ENCODE data around the gene APC2.

Gene APC2

DNA sequence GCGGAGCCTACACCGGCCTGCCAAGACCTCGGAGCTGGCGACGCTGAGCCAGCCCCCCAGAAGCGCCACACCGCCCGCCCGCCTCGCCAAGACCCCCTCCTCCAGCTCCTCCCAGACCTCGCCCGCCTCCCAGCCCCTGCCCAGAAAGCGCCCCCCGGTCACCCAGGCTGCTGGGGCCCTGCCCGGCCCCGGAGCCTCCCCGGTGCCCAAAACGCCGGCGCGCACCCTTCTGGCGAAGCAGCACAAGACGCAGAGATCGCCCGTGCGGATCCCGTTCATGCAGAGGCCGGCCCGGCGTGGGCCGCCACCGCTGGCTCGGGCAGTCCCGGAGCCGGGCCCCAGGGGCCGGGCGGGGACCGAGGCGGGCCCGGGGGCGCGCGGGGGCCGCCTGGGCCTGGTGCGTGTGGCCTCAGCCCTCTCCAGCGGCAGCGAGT is 18.9 kb downstream of the APC2 start:
- H3K27ac ChIP-seq (ENCODE audit: low read depth, low read length), result no peak overlapping the region
- H3K27me3 ChIP-seq (ENCODE audit: control insufficient read depth, low read length), result peaks cover 39% of the 10 kb centered on the region
- TF ChIP-seq EZH2phosphoT487 (IDR thresholded peaks at IDR 0.05; ENCODE audit: borderline replicate concordance, low read length), result peak; percentile 78; the same call in 1 of the 2 replicates
- TF ChIP-seq, protein P1, sequence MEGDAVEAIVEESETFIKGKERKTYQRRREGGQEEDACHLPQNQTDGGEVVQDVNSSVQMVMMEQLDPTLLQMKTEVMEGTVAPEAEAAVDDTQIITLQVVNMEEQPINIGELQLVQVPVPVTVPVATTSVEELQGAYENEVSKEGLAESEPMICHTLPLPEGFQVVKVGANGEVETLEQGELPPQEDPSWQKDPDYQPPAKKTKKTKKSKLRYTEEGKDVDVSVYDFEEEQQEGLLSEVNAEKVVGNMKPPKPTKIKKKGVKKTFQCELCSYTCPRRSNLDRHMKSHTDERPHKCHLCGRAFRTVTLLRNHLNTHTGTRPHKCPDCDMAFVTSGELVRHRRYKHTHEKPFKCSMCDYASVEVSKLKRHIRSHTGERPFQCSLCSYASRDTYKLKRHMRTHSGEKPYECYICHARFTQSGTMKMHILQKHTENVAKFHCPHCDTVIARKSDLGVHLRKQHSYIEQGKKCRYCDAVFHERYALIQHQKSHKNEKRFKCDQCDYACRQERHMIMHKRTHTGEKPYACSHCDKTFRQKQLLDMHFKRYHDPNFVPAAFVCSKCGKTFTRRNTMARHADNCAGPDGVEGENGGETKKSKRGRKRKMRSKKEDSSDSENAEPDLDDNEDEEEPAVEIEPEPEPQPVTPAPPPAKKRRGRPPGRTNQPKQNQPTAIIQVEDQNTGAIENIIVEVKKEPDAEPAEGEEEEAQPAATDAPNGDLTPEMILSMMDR (IDR thresholded peaks at IDR 0.05; ENCODE audit: low read depth, low read length, poor library complexity, severe bottlenecking), result no peak
- H3K4me3 ChIP-seq (ENCODE audit: low read length), result no peak overlapping the region
- H3K4me1 ChIP-seq (ENCODE audit: control insufficient read depth, low read length), result peaks cover 23% of the 10 kb centered on the region
- H3K9me2 ChIP-seq (replicated peaks; ENCODE audit: control insufficient read depth, low read length), result no peaks in the 10 kb centered on the region
- H3K9me3 ChIP-seq (ENCODE audit: control insufficient read depth, insufficient read depth, low read length), result no peaks in the 10 kb centered on the region
- H3K36me3 ChIP-seq (ENCODE audit: control insufficient read depth, low read length), result no peaks in the 10 kb centered on the region
- H4K20me1 ChIP-seq (ENCODE audit: control insufficient read depth, insufficient read depth, low read depth, low read length), result peaks cover 19% of the 10 kb centered on the region; the same call in 1 of the 2 replicates
- H3F3A ChIP-seq (ENCODE audit: control insufficient read depth, insufficient read depth), result 0 out of 2 replicates have a peak, but pooled peaks cover 4% of the 10 kb centered on the region
- H3K79me2 ChIP-seq (ENCODE audit: control insufficient read depth, low read length), result no peaks in the 10 kb centered on the region
- H3K4me2 ChIP-seq (ENCODE audit: low read length), result no peak overlapping the region

DNA sequence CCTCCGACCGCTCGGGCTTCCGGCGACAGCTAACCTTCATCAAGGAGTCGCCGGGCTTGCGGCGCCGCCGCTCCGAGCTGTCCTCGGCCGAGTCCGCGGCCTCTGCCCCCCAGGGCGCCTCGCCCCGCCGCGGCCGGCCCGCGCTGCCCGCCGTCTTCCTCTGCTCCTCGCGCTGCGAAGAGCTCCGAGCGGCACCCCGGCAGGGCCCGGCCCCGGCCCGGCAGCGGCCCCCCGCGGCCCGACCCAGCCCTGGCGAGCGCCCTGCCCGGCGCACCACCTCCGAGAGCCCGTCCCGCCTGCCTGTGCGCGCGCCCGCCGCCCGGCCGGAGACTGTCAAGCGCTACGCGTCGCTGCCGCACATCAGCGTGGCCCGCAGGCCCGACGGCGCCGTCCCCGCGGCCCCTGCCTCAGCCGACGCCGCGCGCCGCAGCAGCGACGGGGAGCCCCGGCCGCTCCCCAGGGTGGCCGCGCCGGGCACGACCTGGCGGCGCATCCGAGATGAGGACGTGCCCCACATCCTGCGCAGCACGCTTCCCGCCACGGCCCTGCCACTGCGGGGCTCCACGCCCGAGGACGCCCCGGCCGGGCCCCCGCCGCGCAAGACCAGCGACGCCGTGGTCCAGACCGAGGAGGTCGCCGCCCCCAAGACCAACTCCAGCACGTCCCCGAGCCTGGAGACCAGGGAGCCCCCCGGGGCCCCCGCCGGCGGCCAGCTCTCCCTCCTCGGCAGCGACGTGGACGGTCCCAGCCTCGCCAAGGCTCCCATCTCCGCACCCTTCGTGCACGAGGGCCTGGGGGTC is 19.5 kb downstream of the APC2 start:
- H3K4me2 ChIP-seq (ENCODE audit: low read length), result no peak overlapping the region; the same call in 1 of the 2 replicates
- H4K20me1 ChIP-seq (ENCODE audit: control insufficient read depth, insufficient read depth, low read depth, low read length), result peaks cover 19% of the 10 kb centered on the region; the same call in 1 of the 2 replicates
- no peak overlapping the region for H3K27ac ChIP-seq (ENCODE audit: low read depth, low read length)
- H3K4me3 ChIP-seq (ENCODE audit: low read length), result no peak overlapping the region
- peaks cover 39% of the 10 kb centered on the region for H3K27me3 ChIP-seq (ENCODE audit: control insufficient read depth, low read length)
- H3K9me2 ChIP-seq (replicated peaks; ENCODE audit: control insufficient read depth, low read length), result no peaks in the 10 kb centered on the region
- no peaks in the 10 kb centered on the region for H3K9me3 ChIP-seq (ENCODE audit: control insufficient read depth, insufficient read depth, low read length)
- no peaks in the 10 kb centered on the region for H3K36me3 ChIP-seq (ENCODE audit: control insufficient read depth, low read length)
- H3K4me1 ChIP-seq (ENCODE audit: control insufficient read depth, low read length), result peaks cover 23% of the 10 kb centered on the region
- H3F3A ChIP-seq (ENCODE audit: control insufficient read depth, insufficient read depth), result 0 out of 2 replicates have a peak, but pooled peaks cover 4% of the 10 kb centered on the region
- no peaks in the 10 kb centered on the region for H3K79me2 ChIP-seq (ENCODE audit: control insufficient read depth, low read length)
- TF ChIP-seq, protein P1 (IDR thresholded peaks at IDR 0.05; ENCODE audit: low read depth, low read length, poor library complexity, severe bottlenecking), result no peak
- TF ChIP-seq EZH2phosphoT487 (IDR thresholded peaks at IDR 0.05; ENCODE audit: borderline replicate concordance, low read length), result no peak

DNA sequence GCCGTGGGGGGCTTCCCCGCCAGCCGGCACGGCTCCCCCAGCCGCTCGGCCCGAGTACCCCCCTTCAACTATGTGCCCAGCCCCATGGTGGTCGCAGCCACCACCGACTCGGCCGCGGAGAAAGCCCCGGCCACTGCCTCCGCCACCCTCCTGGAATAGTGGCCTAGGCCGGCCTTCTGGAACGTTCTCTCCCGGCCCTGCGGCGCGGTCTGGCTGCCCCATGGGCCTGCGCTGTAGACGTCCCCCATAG is 20.1 kb downstream of the APC2 start:
- peaks cover 39% of the 10 kb centered on the region for H3K27me3 ChIP-seq (ENCODE audit: control insufficient read depth, low read length)
- no peaks in the 10 kb centered on the region for H3K9me3 ChIP-seq (ENCODE audit: control insufficient read depth, insufficient read depth, low read length)
- peaks cover 23% of the 10 kb centered on the region for H3K4me1 ChIP-seq (ENCODE audit: control insufficient read depth, low read length)
- peaks cover 19% of the 10 kb centered on the region; the same call in 1 of the 2 replicates for H4K20me1 ChIP-seq (ENCODE audit: control insufficient read depth, insufficient read depth, low read depth, low read length)
- H3K27ac ChIP-seq (ENCODE audit: low read depth, low read length), result no peak overlapping the region
- no peaks in the 10 kb centered on the region for H3K36me3 ChIP-seq (ENCODE audit: control insufficient read depth, low read length)
- no peak overlapping the region for H3K4me3 ChIP-seq (ENCODE audit: low read length)
- TF ChIP-seq EZH2phosphoT487 (IDR thresholded peaks at IDR 0.05; ENCODE audit: borderline replicate concordance, low read length), result no peak
- TF ChIP-seq, protein P1 (IDR thresholded peaks at IDR 0.05; ENCODE audit: low read depth, low read length, poor library complexity, severe bottlenecking), result no peak
- H3F3A ChIP-seq (ENCODE audit: control insufficient read depth, insufficient read depth), result 0 out of 2 replicates have a peak, but pooled peaks cover 4% of the 10 kb centered on the region
- H3K79me2 ChIP-seq (ENCODE audit: control insufficient read depth, low read length), result no peaks in the 10 kb centered on the region
- no peaks in the 10 kb centered on the region for H3K9me2 ChIP-seq (replicated peaks; ENCODE audit: control insufficient read depth, low read length)
- peak overlapping the region; percentile 62 for H3K4me2 ChIP-seq (ENCODE audit: low read length)

Measured in DOHH2 (cell line).